Spleen (tissue), 11 donors: Measurements from ENCODE around the gene HIGD2A. TPM values are rescaled to one million over a fixed set of nuclear protein-coding genes. Genes with fewer than 3 reads are reported as not detected.

Experiments used
- microRNA-seq, 3 donors: library from miRNA; unstranded; fragments of <30 nt; microRNA quantifications; one replicate each; pipeline versions ENCODE4 to v1.1.0, GENCODE V29; 2019 to 2020
- polyA plus RNA-seq, 3 donors: library from polyadenylated mRNA; stranded (reverse); fragments of 200-250 nt; gene quantifications; one replicate each; pipeline ENCODE4 v1.2.1, GENCODE V29; 2013
- small RNA-seq, 4 donors: library from RNA; depleted of rRNA; stranded (forward); fragments of <200 nt; gene quantifications; one replicate each; pipeline ENCODE3, GENCODE V24; 2016
- total RNA-seq, 7 donors: library from RNA; depleted of rRNA in 3 of 7; stranded (reverse); fragments of >200 nt in 3 of 7; fragmentation: NEBNext Ultra II Directional in 4 of 7; extraction: Animal tissue kit (Norgen Biotek cat#: 25700) in 4 of 7; gene quantifications; one replicate each; pipeline versions ENCODE4 v1.1.0 to v1.2.1, GENCODE V29; 2016 to 2021
- donor health status: healthy with polysubstance abuse.
- donor health status: DM: no; HTN: no; CAD: no; lungs with moderate emphysema.
- donor health status: DM: no; HTN: no; CAD: no.
- donor health status: Bipolar disorder and iron deficiency.
- donor health status: healthy.
- donor health status: DM: no; HTN: no; CAD: no.
- donor health status: DM: yes; HTN: yes; CAD: no.

The HIGD2A gene
- total and polyA plus RNA-seq, 10 donors: 89.3 to 276 (median 169) TPM

Small RNAs within 50 kb of the gene (microRNA-seq; reads per million reads assigned to microRNA genes)
- 2.5 to 4.9 (median 3.3) reads per million in 3 donors for gene MIR1271

Small RNAs within 50 kb of the gene (small RNA-seq; reads per million reads assigned to genes)
- gene AC010297.1: 0 reads per million in 4 donors
- 0 to 0.35 (median 0.10) reads per million in 4 donors for gene MIR1271

Other genes with a start within 250 kb of the HIGD2A start
- 10 to 100 TPM; 19.4 to 33.8 (median 27.9) TPM for gene SIMC1, start 150.3 kb upstream of the HIGD2A start, total RNA-seq
- 1 to 10 TPM; 5.2 to 6.6 (median 5.3) TPM for gene SIMC1, start 150.3 kb upstream of the HIGD2A start, polyA plus RNA-seq
- 10 to 100 TPM; 60.2 to 99.0 (median 75.1) TPM for gene KIAA1191, start 27.0 kb upstream of the HIGD2A start, total RNA-seq
- 10 to 100 TPM; 24.4 to 34.4 (median 26.3) TPM for gene KIAA1191, start 27.0 kb upstream of the HIGD2A start, polyA plus RNA-seq
- 10 to 100 TPM in 3 of 7 donors, 1 to 10 TPM in 4; 4.7 to 17.8 (median 9.0) TPM for gene ARL10, start 23.3 kb upstream of the HIGD2A start, total RNA-seq
- 1 to 10 TPM; 1.6 to 4.0 (median 2.6) TPM for gene ARL10, start 23.3 kb upstream of the HIGD2A start, polyA plus RNA-seq
- 10 to 100 TPM in 5 of 7 donors, 1 to 10 TPM in 2; 5.9 to 23.3 (median 12.4) TPM for gene NOP16, start 153 bp upstream of the HIGD2A start, total RNA-seq
- 10 to 100 TPM; 37.4 to 47.1 (median 41.5) TPM for gene NOP16, start 153 bp upstream of the HIGD2A start, polyA plus RNA-seq
- gene CLTB, start 27.8 kb downstream of the HIGD2A start, total RNA-seq: 10 to 100 TPM; 51.9 to 70.2 (median 62.9) TPM
- 10 to 100 TPM; 64.1 to 98.4 (median 69.2) TPM for gene CLTB, start 27.8 kb downstream of the HIGD2A start, polyA plus RNA-seq
- 10 to 100 TPM; 28.6 to 41.3 (median 34.0) TPM for gene FAF2, start 59.6 kb downstream of the HIGD2A start, total RNA-seq
- gene FAF2, start 59.6 kb downstream of the HIGD2A start, polyA plus RNA-seq: 1 to 10 TPM; 7.6 to 9.4 (median 9.1) TPM
- 100 to 1,000 TPM in 6 of 7 donors, 10 to 100 TPM in 1; 75.1 to 143 (median 121) TPM for gene RNF44, start 148.7 kb downstream of the HIGD2A start, total RNA-seq
- gene RNF44, start 148.7 kb downstream of the HIGD2A start, polyA plus RNA-seq: 10 to 100 TPM; 28.0 to 82.1 (median 44.4) TPM
- gene CDHR2, start 160.6 kb downstream of the HIGD2A start, total RNA-seq: 1 to 10 TPM in 1 of 7 donors, under 1 TPM in 4, not detected in 2; 0.17 to 1.4 (median 0.54) TPM
- gene CDHR2, start 160.6 kb downstream of the HIGD2A start, polyA plus RNA-seq: under 1 TPM; 0.02 to 0.26 (median 0.10) TPM
- gene GPRIN1, start 221.4 kb downstream of the HIGD2A start, total RNA-seq: 1 to 10 TPM in 4 of 7 donors, under 1 TPM in 3; 0.52 to 1.3 (median 1.1) TPM
- under 1 TPM; 0.13 to 0.48 (median 0.46) TPM for gene GPRIN1, start 221.4 kb downstream of the HIGD2A start, polyA plus RNA-seq
- not detected for gene SNCB, start 241.8 kb downstream of the HIGD2A start, total RNA-seq
- under 1 TPM; 0.19 to 0.41 (median 0.33) TPM for gene SNCB, start 241.8 kb downstream of the HIGD2A start, polyA plus RNA-seq
- not detected for gene EIF4E1B, start 241.9 kb downstream of the HIGD2A start, total RNA-seq
- not detected for gene EIF4E1B, start 241.9 kb downstream of the HIGD2A start, polyA plus RNA-seq